ENCODE measurements around the gene EIPR1. TPM values are rescaled to one million over a fixed set of nuclear protein-coding genes. Genes with fewer than 3 reads are reported as not detected.

EIPR1 gene
- total and polyA plus RNA-seq, 2 of the 4 experiments (the other 2 are of a cell fraction): 46.5 to 67.4 TPM

DNA sequence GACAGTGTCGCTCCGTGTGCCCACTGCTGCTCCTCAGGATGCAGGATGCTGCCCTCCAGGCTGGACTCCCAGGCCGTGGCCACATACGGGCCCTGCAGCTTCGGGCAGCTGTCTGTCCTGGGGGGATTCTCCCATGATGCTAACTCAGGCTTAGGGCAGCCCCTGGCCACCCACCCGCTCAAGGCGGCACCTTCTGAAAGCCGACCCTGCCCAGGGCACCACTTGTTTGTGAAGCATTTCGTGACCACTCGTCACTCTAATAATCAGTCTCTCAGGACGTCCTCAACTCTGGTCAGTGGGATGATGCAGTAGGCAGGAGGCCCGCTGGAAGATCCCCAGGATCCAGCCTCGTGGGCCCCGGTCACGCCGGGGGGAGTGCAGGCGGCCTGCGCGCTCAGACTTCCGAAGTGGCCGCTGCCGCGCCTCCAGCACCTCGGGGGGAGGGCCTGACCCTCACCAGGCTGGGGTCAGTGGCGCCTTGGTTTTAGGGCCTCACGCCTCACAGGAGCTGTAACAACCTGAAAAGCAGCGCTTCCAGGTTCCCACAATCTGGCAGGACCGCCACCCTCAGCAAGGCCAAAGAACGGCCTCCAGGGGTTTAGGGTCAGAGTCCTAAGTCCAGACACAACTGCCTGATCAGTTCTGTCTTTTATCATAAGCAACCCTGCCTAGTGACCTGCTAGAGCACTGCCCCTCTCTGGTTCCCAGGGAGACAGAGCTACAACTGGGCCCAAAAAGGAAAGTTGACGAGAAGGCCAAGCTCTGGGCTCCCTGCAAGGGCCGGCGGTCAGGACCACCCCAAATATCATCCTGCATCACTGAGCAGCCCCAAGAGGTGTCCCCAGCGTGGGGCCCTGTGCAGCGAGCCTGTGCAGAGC is 53.0 kb downstream of the EIPR1 start:
- Histone ChIP-seq H3K56ac (ENCODE audit: extremely low read depth, insufficient read depth, low read length) (no peak overlapping the region), H2BK120ac (ENCODE audit: low read depth, low read length) (no peak overlapping the region), H3K9ac (ENCODE audit: low read depth, low read length) (no peak overlapping the region), H2AK9ac (replicated peaks; ENCODE audit: low read depth, low read length, poor library complexity) (no peak overlapping the region), H2BK20ac (ENCODE audit: low read depth, low read length) (no peak overlapping the region), H3K23ac (ENCODE audit: low read depth, low read length) (no peak overlapping the region), H2AFZ (replicated peaks; ENCODE audit: low read length, poor library complexity) (no peak overlapping the region), H3K4me2 (ENCODE audit: low read depth, low read length) (no peak overlapping the region), H3K14ac (replicated peaks; ENCODE audit: low read depth, low read length) (no peak overlapping the region), H3K4me1 (ENCODE audit: control insufficient read depth, insufficient read depth, low read length) (no peaks in the 10 kb centered on the region), H3K27ac (ENCODE audit: insufficient read depth, low read length) (no peak overlapping the region), H2BK5ac (ENCODE audit: low read depth, low read length, poor library complexity, severe bottlenecking) (no peak overlapping the region), H4K5ac (ENCODE audit: low read depth, low read length) (no peak overlapping the region), H3K9me1 (ENCODE audit: insufficient read depth, low read length) (0 out of 2 replicates have a peak, but pooled peaks cover 2% of the 10 kb centered on the region), H4K91ac (ENCODE audit: insufficient read depth, low read depth, low read length) (no peak overlapping the region), H3K79me1 (ENCODE audit: low read depth in 1 of 2, low read length in 2 of 2) (peaks cover 3 to 15% of the 10 kb centered on the region in 2 experiments; a peak in 2 of 4 replicates), H3K18ac (ENCODE audit: low read depth, low read length) (no peak overlapping the region), H3K27me3 (ENCODE audit: control insufficient read depth, insufficient read depth, low read length) (no peaks in the 10 kb centered on the region), H3K4me3 (ENCODE audit: insufficient read depth, low read depth, low read length) (no peak overlapping the region), H2BK15ac (ENCODE audit: low read depth, low read length) (no peak overlapping the region), H3K36me3 (ENCODE audit: control insufficient read depth, insufficient read depth, low read length) (peaks cover 8% of the 10 kb centered on the region; the same call in 1 of the 2 replicates), H3K4ac (ENCODE audit: low read depth, low read length) (no peak overlapping the region), H4K8ac (ENCODE audit: low read depth in 2 of 2, low read length in 2 of 2) (no peak overlapping the region), H2AK5ac (ENCODE audit: low read depth, low read length) (no peak overlapping the region), H3K9me3 (ENCODE audit: control insufficient read depth, insufficient read depth, low read length) (no peaks in the 10 kb centered on the region), H4K20me1 (ENCODE audit: insufficient read depth, low read length) (0 out of 2 replicates have a peak, but pooled peaks cover 3% of the 10 kb centered on the region)
- no peak for ATAC-seq (ENCODE audit: low read depth)
- no peak for DNase-seq
- BruUV-seq (replicated peaks): no TSS peak
- dilution Hi-C loops (cut with HindIII; ENCODE audit: low sequenced_read_pairs, unreplicated experiment) (no loop called here), in situ Hi-C loops (cut with MboI; ENCODE audit: low sequenced_read_pairs) (no loop called here), intact Hi-C loops (cut with micrococcal nuclease) (no loop called here)
- ChIA-PET CTCF (no interaction called here), POLR2A (ENCODE audit: unreplicated experiment) (no interaction called here)
- 81% methylated on average over 5 of the region's 34 CpGs; no CpG with 5 or more reads in 1 of the 2 experiments for WGBS, 2 experiments (ENCODE audit: extremely low coverage in 2 of 2, insufficient read length in 1 of 2)
- no peak for TF ChIP-seq POLR2A (IDR thresholded peaks at IDR 0.05; ENCODE audit: low read depth, low read length)
- no peak for TF ChIP-seq CHD1 (IDR thresholded peaks at IDR 0.05; ENCODE audit: low read depth, low read length)
- no peak for TF ChIP-seq ELK1 (IDR thresholded peaks at IDR 0.05; ENCODE audit: borderline replicate concordance, low read depth, low read length)
- no peak for TF ChIP-seq RAD21 (IDR thresholded peaks at IDR 0.05; ENCODE audit: low read length)
- TF ChIP-seq BHLHE40 (IDR thresholded peaks at IDR 0.05; ENCODE audit: low read depth, low read length): no peak
- no peak for TF ChIP-seq RCOR1 (IDR thresholded peaks at IDR 0.05; ENCODE audit: insufficient replicate concordance, low read length)
- TF ChIP-seq NFE2L2 (IDR thresholded peaks at IDR 0.05; ENCODE audit: low read depth, low read length): no peak
- no peak for TF ChIP-seq FOS (IDR thresholded peaks at IDR 0.05; ENCODE audit: low read depth, low read length)
- TF ChIP-seq USF2 (IDR thresholded peaks at IDR 0.05; ENCODE audit: low read depth, low read length): no peak
- no peak for TF ChIP-seq MXI1 (IDR thresholded peaks at IDR 0.05; ENCODE audit: borderline replicate concordance, low read depth, low read length)
- no peak for TF ChIP-seq MAZ (IDR thresholded peaks at IDR 0.05; ENCODE audit: borderline replicate concordance, low read depth, low read length)
- no peak for TF ChIP-seq CTCF (conservative IDR thresholded peaks at IDR 0.05; ENCODE audit: low read depth, low read length)
- no peak for TF ChIP-seq CEBPB (IDR thresholded peaks at IDR 0.05; ENCODE audit: low read depth, low read length)
- no peak for TF ChIP-seq MAFK (IDR thresholded peaks at IDR 0.05; ENCODE audit: low read depth, low read length)
- TF ChIP-seq SMC3 (IDR thresholded peaks at IDR 0.05; ENCODE audit: low read depth, low read length): no peak

Measured in IMR-90 (cell line).